Testis (tissue), 2 donors: ENCODE measurements around the gene IST1.

Source experiments
- CTCF ChIP-seq, 3 experiments: fragments of 450-650 bp in 2 of 3; fragments of 200-600 bp in 1 of 3; sonication (generic) in 1 of 3; IDR thresholded peaks; one replicate each; pipeline ENCODE4 v1.5.1; 2016 to 2019; ENCODE audit warnings: antibody characterized with exemption in 3 of 3, mild to moderate bottlenecking in 2 of 3, moderate library complexity in 1 of 3
- POLR2A ChIP-seq: fragments of 450-650 bp; IDR thresholded peaks from one replicate; pipeline ENCODE4 v1.6.1; 2017; ENCODE audit warnings: antibody characterized with exemption, mild to moderate bottlenecking, moderate library complexity

GRCh38 chr16:71855937-71856662, 39.2 kb upstream of the IST1 start:
- TF ChIP-seq CTCF (IDR thresholded peaks at IDR 0.05) (no peak), POLR2A (no peak)
